Measurements from ENCODE around the gene MZT1.

MZT1 gene

GRCh38 chr13:72696579-72696978 lies 30.9 kb downstream of the MZT1 start:
- Histone ChIP-seq H3K9me3 (replicated peaks in 1 of 2; ENCODE audit: control insufficient read depth in 2 of 2, insufficient read depth in 1 of 2, low read depth in 1 of 2, low read length in 2 of 2) (peaks cover 0 to 10% of the 10 kb centered on the region in 2 donors), H3K4me2 (ENCODE audit: insufficient read depth, low read length, poor library complexity, severe bottlenecking) (no peak overlapping the region), H4K91ac (ENCODE audit: low read depth, low read length, poor library complexity) (no peak overlapping the region), H4K8ac (ENCODE audit: low read depth, low read length) (no peak overlapping the region), H3K4me1 (ENCODE audit: control insufficient read depth in 2 of 2, insufficient read depth in 1 of 2, low read depth in 1 of 2, low read length in 2 of 2) (no peaks in the 10 kb centered on the region), H3K23ac (ENCODE audit: low read depth, low read length, poor library complexity) (no peak overlapping the region), H3K4ac (ENCODE audit: low read length) (no peak overlapping the region), H3K79me1 (ENCODE audit: low read depth, low read length) (no peaks in the 10 kb centered on the region), H3K4me3 (ENCODE audit: low read length in 2 of 2) (no peak overlapping the region), H3K27me3 (ENCODE audit: control insufficient read depth in 3 of 3, insufficient read depth in 3 of 3, low read depth in 1 of 3, low read length in 3 of 3) (no peaks in the 10 kb centered on the region), H3K9ac (ENCODE audit: low read depth, low read length, poor library complexity) (no peak overlapping the region), H2BK120ac (ENCODE audit: low read depth, low read length) (no peak overlapping the region), H3K18ac (ENCODE audit: low read length) (no peak overlapping the region), H2AFZ (ENCODE audit: low read length) (no peak overlapping the region), H3K36me3 (replicated peaks in 1 of 2; ENCODE audit: control insufficient read depth in 2 of 2, insufficient read depth in 2 of 2, low read length in 2 of 2) (no peaks in the 10 kb centered on the region), H2BK15ac (ENCODE audit: low read length) (no peak overlapping the region), H3K14ac (ENCODE audit: low read length) (no peak overlapping the region), H2BK5ac (ENCODE audit: low read length) (no peak overlapping the region), H2AK5ac (ENCODE audit: low read depth, low read length) (no peak overlapping the region), H3K27ac (replicated peaks; ENCODE audit: low read length) (no peak overlapping the region), H2BK12ac (ENCODE audit: low read length) (no peak overlapping the region)
- DNase-seq (ENCODE audit: low spot score) = no peak
- no CpG with 5 or more reads among the region's 1 CpG for WGBS, 2 donors (ENCODE audit: extremely low coverage in 2 of 2, insufficient read length in 2 of 2, insufficient replicate concordance in 1 of 2)

- Histone ChIP-seq H4K8ac (ENCODE audit: low read depth, low read length) (no peak overlapping the region), H3K79me1 (ENCODE audit: low read depth, low read length) (no peaks in the 10 kb centered on the region), H3K27me3 (ENCODE audit: control insufficient read depth in 3 of 3, insufficient read depth in 3 of 3, low read depth in 1 of 3, low read length in 3 of 3) (no peaks in the 10 kb centered on the region), H3K4me2 (ENCODE audit: insufficient read depth, low read length, poor library complexity, severe bottlenecking) (no peak overlapping the region), H4K91ac (ENCODE audit: low read depth, low read length, poor library complexity) (no peak overlapping the region), H3K36me3 (replicated peaks in 1 of 2; ENCODE audit: control insufficient read depth in 2 of 2, insufficient read depth in 2 of 2, low read length in 2 of 2) (no peaks in the 10 kb centered on the region), H3K4me3 (ENCODE audit: low read length in 2 of 2) (no peak overlapping the region), H2AFZ (ENCODE audit: low read length) (no peak overlapping the region), H3K9me3 (replicated peaks in 1 of 2; ENCODE audit: control insufficient read depth in 2 of 2, insufficient read depth in 1 of 2, low read depth in 1 of 2, low read length in 2 of 2) (peaks cover 0 to 12% of the 10 kb centered on the region in 2 donors), H3K9ac (ENCODE audit: low read depth, low read length, poor library complexity) (no peak overlapping the region), H2BK15ac (ENCODE audit: low read length) (no peak overlapping the region), H3K18ac (ENCODE audit: low read length) (no peak overlapping the region), H3K4me1 (ENCODE audit: control insufficient read depth in 2 of 2, insufficient read depth in 1 of 2, low read depth in 1 of 2, low read length in 2 of 2) (no peaks in the 10 kb centered on the region), H3K4ac (ENCODE audit: low read length) (no peak overlapping the region), H2BK5ac (ENCODE audit: low read length) (no peak overlapping the region), H2BK12ac (ENCODE audit: low read length) (no peak overlapping the region), H2BK120ac (ENCODE audit: low read depth, low read length) (no peak overlapping the region), H2AK5ac (ENCODE audit: low read depth, low read length) (no peak overlapping the region), H3K27ac (replicated peaks; ENCODE audit: low read length) (no peak overlapping the region), H3K14ac (ENCODE audit: low read length) (no peak overlapping the region), H3K23ac (ENCODE audit: low read depth, low read length, poor library complexity) (no peak overlapping the region)
- no CpG with 5 or more reads among the region's 8 CpGs for WGBS, 2 donors (ENCODE audit: extremely low coverage in 2 of 2, insufficient read length in 2 of 2, insufficient replicate concordance in 1 of 2)
- no peak for DNase-seq (ENCODE audit: low spot score)
These were observed 33.1 kb downstream of the MZT1 start for GRCh38 chr13:72694314-72694713.

GRCh38 chr13:72693832-72694231 lies 33.6 kb downstream of the MZT1 start:
- Histone ChIP-seq H3K14ac (ENCODE audit: low read length) (no peak overlapping the region), H3K36me3 (replicated peaks in 1 of 2; ENCODE audit: control insufficient read depth in 2 of 2, insufficient read depth in 2 of 2, low read length in 2 of 2) (no peaks in the 10 kb centered on the region)
- no CpG with 5 or more reads among the region's 5 CpGs for WGBS, 2 donors (ENCODE audit: extremely low coverage in 2 of 2, insufficient read length in 2 of 2, insufficient replicate concordance in 1 of 2)

GRCh38 chr13:72692884-72693514 lies 34.4 kb downstream of the MZT1 start:
- H4K8ac ChIP-seq (ENCODE audit: low read depth, low read length) = no peak overlapping the region
- no peak overlapping the region for H3K9ac ChIP-seq (ENCODE audit: low read depth, low read length, poor library complexity)
- no peak overlapping the region for H2AFZ ChIP-seq (ENCODE audit: low read length)
- H2AK5ac ChIP-seq (ENCODE audit: low read depth, low read length) = no peak overlapping the region
- no peak overlapping the region for H4K91ac ChIP-seq (ENCODE audit: low read depth, low read length, poor library complexity)
- no peak overlapping the region for H2BK120ac ChIP-seq (ENCODE audit: low read depth, low read length)
- H3K36me3 ChIP-seq (replicated peaks in 1 of 2; ENCODE audit: control insufficient read depth in 2 of 2, insufficient read depth in 2 of 2, low read length in 2 of 2) = no peaks in the 10 kb centered on the region
- H3K14ac ChIP-seq (ENCODE audit: low read length) = no peak overlapping the region
- H2BK12ac ChIP-seq (ENCODE audit: low read length) = no peak overlapping the region
- no peak overlapping the region for H3K27ac ChIP-seq (replicated peaks; ENCODE audit: low read length)
- peaks cover 0 to 12% of the 10 kb centered on the region in 2 donors for H3K9me3 ChIP-seq (replicated peaks in 1 of 2; ENCODE audit: control insufficient read depth in 2 of 2, insufficient read depth in 1 of 2, low read depth in 1 of 2, low read length in 2 of 2)
- H3K4me1 ChIP-seq (ENCODE audit: control insufficient read depth in 2 of 2, insufficient read depth in 1 of 2, low read depth in 1 of 2, low read length in 2 of 2) = no peaks in the 10 kb centered on the region
- H3K79me1 ChIP-seq (ENCODE audit: low read depth, low read length) = no peaks in the 10 kb centered on the region
- H3K4ac ChIP-seq (ENCODE audit: low read length) = no peak overlapping the region
- WGBS, 2 donors (ENCODE audit: extremely low coverage in 2 of 2, insufficient read length in 2 of 2, insufficient replicate concordance in 1 of 2) = no CpG with 5 or more reads among the region's 5 CpGs
- H3K23ac ChIP-seq (ENCODE audit: low read depth, low read length, poor library complexity) = no peak overlapping the region
- DNase-seq (ENCODE audit: low spot score) = no peak
- no peak overlapping the region for H3K18ac ChIP-seq (ENCODE audit: low read length)
- H3K4me2 ChIP-seq (ENCODE audit: insufficient read depth, low read length, poor library complexity, severe bottlenecking) = no peak overlapping the region
- H3K4me3 ChIP-seq (ENCODE audit: low read length in 2 of 2) = no peak overlapping the region
- no peak overlapping the region for H2BK15ac ChIP-seq (ENCODE audit: low read length)
- no peaks in the 10 kb centered on the region for H3K27me3 ChIP-seq (ENCODE audit: control insufficient read depth in 3 of 3, insufficient read depth in 3 of 3, low read depth in 1 of 3, low read length in 3 of 3)
- no peak overlapping the region for H2BK5ac ChIP-seq (ENCODE audit: low read length)

More at GRCh38 chr13:72693832-72694231, 33.6 kb downstream of the MZT1 start:
- no peak for DNase-seq (ENCODE audit: low spot score)
- no peak overlapping the region for H3K4me2 ChIP-seq (ENCODE audit: insufficient read depth, low read length, poor library complexity, severe bottlenecking)
- no peak overlapping the region for H2BK12ac ChIP-seq (ENCODE audit: low read length)
- no peak overlapping the region for H3K27ac ChIP-seq (replicated peaks; ENCODE audit: low read length)
- no peak overlapping the region for H2BK5ac ChIP-seq (ENCODE audit: low read length)
- no peak overlapping the region for H3K4me3 ChIP-seq (ENCODE audit: low read length in 2 of 2)
- no peak overlapping the region for H4K91ac ChIP-seq (ENCODE audit: low read depth, low read length, poor library complexity)
- peaks cover 0 to 12% of the 10 kb centered on the region in 2 donors for H3K9me3 ChIP-seq (replicated peaks in 1 of 2; ENCODE audit: control insufficient read depth in 2 of 2, insufficient read depth in 1 of 2, low read depth in 1 of 2, low read length in 2 of 2)
- no peak overlapping the region for H2AK5ac ChIP-seq (ENCODE audit: low read depth, low read length)
- no peak overlapping the region for H2AFZ ChIP-seq (ENCODE audit: low read length)
- no peak overlapping the region for H3K4ac ChIP-seq (ENCODE audit: low read length)
- no peak overlapping the region for H2BK15ac ChIP-seq (ENCODE audit: low read length)
- no peak overlapping the region for H3K9ac ChIP-seq (ENCODE audit: low read depth, low read length, poor library complexity)
- H4K8ac ChIP-seq (ENCODE audit: low read depth, low read length) = no peak overlapping the region
- no peak overlapping the region for H2BK120ac ChIP-seq (ENCODE audit: low read depth, low read length)
- H3K23ac ChIP-seq (ENCODE audit: low read depth, low read length, poor library complexity) = no peak overlapping the region
- H3K4me1 ChIP-seq (ENCODE audit: control insufficient read depth in 2 of 2, insufficient read depth in 1 of 2, low read depth in 1 of 2, low read length in 2 of 2) = no peaks in the 10 kb centered on the region
- H3K79me1 ChIP-seq (ENCODE audit: low read depth, low read length) = no peaks in the 10 kb centered on the region
- H3K18ac ChIP-seq (ENCODE audit: low read length) = no peak overlapping the region
- H3K27me3 ChIP-seq (ENCODE audit: control insufficient read depth in 3 of 3, insufficient read depth in 3 of 3, low read depth in 1 of 3, low read length in 3 of 3) = no peaks in the 10 kb centered on the region
